A549 (cell line): ENCODE measurements around the gene SOX13.

Experiments
- CTCF ChIP-seq: fragments of >200 bp; sonication (Bioruptor Twin); formaldehyde crosslinking; IDR thresholded peaks from 3 replicates; pipeline ENCODE4 v1.5.1; 2016
- FOSL2 ChIP-seq, 2 experiments: fragments of 450-650 bp in 1 of 2; fragments of >200 bp in 1 of 2; sonication (Bioruptor Twin) in 1 of 2; formaldehyde crosslinking; IDR thresholded peaks; 2 replicates each; pipeline versions ENCODE4 v1.5.0 to v1.6.1; 2016 to 2020; ENCODE audit warnings: mild to moderate bottlenecking in 1 of 2, moderate library complexity in 1 of 2
- JUNB ChIP-seq: fragments of >200 bp; sonication (Bioruptor Twin); formaldehyde crosslinking; IDR thresholded peaks from 2 replicates; pipeline ENCODE4 v1.6.1; 2016
- POLR2A ChIP-seq: IDR thresholded peaks from 2 replicates; pipeline ENCODE4 v1.6.1; 2012; ENCODE audit warnings: mild to moderate bottlenecking, low read length

GRCh38 chr1:204085876-204086275 is 13.0 kb downstream of the SOX13 start:
- no peak for TF ChIP-seq CTCF
- TF ChIP-seq JUNB, result no peak
- no peak for TF ChIP-seq POLR2A
- no peak for TF ChIP-seq FOSL2 (IDR thresholded peaks at IDR 0.05)
- no peak for TF ChIP-seq FOSL2 (CRISPR knock-in tag; IDR thresholded peaks at IDR 0.05)
